Liver (tissue), 3 donors: ENCODE measurements around the gene OR2F2.

ENCODE experiments used
- CTCF ChIP-seq: fragments of 150-350 bp; IDR thresholded peaks from 2 replicates; pipeline ENCODE4 v1.5.1; 2017; ENCODE audit warnings: improper control_type of control experiment, low read depth, low read length; ENCODE audit not compliant: missing input control
- REST ChIP-seq: IDR thresholded peaks from 2 replicates; pipeline ENCODE4 v1.6.1; 2016; ENCODE audit warnings: antibody characterized with exemption, mild to moderate bottlenecking
- SP1 ChIP-seq: IDR thresholded peaks from 2 replicates; pipeline ENCODE4 v1.6.1; 2018; ENCODE audit warnings: antibody characterized with exemption, mild to moderate bottlenecking
- TAF1 ChIP-seq: conservative IDR thresholded peaks from 2 replicates; pipeline ENCODE4 v1.6.1; 2016; ENCODE audit warnings: antibody characterized with exemption, mild to moderate bottlenecking
- YY1 ChIP-seq: IDR thresholded peaks from 2 replicates; pipeline ENCODE4 v1.6.1; 2016; ENCODE audit warnings: antibody characterized with exemption, mild to moderate bottlenecking
- TF ChIP-seq, protein P1 (sequence below): IDR thresholded peaks from 2 replicates; pipeline ENCODE4 v1.6.1; 2016; ENCODE audit warnings: antibody characterized with exemption
- donor health status: healthy.
- donor health status: healthy.

- TF ChIP-seq CTCF (no peak), TAF1 (no peak), REST (no peak), YY1 (no peak), SP1 (no peak)
- TF ChIP-seq, protein P1, sequence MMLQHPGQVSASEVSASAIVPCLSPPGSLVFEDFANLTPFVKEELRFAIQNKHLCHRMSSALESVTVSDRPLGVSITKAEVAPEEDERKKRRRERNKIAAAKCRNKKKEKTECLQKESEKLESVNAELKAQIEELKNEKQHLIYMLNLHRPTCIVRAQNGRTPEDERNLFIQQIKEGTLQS = no peak
Observed at GRCh38 chr7:143924851-143925250, 10.2 kb upstream of the OR2F2 start.
